Right kidney (tissue), 1 donor: Measurements from ENCODE around the gene TMCC1.
"Not testable (repeated sequence)": the region's sequence is repeated elsewhere in the genome, so short reads cannot be mapped to it uniquely, and the experiment has no call there.

Experiments
- DNase-seq: peaks from one replicate; pipeline ENCODE4 v3.0.0-alpha.2; 2016

The TMCC1 gene

DNA sequence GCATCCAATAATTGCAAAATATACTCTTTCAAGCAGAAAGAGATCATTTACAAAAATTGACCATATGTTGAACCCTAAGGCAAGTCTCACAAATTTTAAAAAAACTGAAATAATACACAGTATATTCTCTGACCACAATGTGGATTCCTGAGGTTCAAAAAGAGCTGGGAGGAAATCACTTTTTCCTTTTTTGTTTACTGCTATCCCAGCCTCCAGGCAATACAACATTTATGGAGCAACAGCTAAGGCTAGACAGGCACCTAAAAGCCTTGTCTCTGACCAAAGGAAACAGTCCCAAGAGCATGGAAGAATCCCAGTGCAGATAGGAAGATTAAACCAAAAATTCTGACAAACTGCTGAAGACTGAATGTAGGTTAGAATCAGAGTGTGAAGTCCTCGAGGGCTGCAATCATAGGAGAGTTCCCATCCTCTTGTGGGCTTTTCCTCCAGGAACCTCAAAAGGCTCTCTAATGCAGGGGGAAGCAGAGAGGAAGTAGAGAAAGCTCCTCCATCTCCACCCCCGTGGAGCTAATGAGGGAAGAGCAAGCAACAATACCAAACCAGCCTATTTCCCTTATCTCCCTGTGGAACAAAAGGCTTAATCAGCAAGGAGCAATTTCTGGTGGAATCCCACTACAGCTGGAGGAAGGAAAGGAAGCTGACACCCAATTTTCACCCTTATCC, 57.0 kb downstream of the TMCC1 start:
- no peak for DNase-seq

DNA sequence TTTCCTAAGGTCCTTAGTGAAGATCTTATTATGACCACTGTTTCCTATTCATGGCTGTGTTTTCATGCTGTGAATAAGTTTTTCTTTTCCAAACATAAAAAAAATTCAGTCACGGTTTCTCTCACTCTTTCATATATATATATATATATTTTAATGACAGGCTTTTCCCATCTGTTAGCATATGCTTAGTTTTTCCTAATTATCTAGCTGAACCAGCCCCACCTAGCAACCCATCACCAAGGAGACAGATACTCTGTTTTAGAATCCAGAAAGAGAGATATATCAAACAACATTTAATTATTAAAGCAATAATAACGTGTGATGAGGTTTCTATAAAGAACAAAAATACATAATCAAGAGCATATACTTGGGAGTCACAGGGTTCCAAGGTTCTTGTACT, 58.3 kb downstream of the TMCC1 start:
- no peak for DNase-seq

DNA sequence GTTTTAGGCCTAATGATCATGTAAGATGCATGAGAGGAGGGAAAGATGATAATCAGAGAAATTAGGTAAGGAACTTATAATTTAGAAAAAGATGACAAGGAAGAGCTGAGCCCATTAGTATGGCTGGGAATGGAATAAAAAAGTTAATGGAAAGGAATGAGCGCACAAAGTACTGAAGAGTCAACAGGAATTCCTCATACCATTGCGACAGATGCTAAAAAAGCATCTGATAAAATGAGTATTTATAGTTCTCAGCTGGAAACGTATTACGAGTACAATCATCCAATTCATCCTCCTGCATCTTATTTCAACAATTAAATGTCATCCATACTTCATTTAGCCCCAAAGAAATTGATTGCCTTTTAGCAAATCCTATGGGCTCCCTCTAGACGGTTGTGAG, 58.9 kb downstream of the TMCC1 start:
- DNase-seq = no peak

DNA sequence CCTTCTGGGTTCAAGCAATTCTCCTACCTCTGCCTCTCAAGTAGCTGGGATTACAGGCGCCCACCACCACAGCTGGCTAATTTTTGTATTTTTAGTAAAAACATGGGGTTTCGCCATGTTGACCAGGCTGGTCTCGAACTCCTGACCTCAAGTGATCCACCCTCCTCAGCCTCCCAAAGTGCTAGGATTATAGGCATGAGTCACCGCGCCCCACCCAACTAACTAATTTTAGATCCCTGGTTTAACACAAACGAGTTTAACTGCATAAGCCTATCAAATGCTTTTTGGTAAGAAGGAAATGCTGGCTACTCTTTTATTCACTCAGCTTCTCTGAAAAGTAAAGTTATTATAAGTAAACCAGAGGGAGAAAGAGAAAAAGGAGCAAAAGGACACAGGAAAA, 61.6 kb downstream of the TMCC1 start:
- DNase-seq = not testable (repeated sequence)

DNA sequence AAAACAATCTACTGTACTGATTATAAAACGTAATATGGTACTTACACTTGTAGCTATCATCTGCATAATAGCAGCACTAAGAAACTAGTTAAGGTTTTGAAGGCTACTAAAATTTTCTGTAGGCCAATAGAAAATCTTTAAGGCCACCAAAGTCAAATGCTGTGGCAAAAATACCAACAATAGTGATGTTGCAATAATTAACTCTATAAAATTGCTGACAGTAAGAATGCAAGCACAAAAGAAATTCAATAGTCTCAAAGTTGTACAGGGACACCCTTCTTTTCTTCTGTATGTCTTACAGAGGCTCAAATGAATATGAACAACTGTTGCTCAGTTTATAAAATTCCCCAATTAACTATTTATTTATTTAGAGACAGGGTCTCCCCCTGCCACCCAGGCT, 62.0 kb downstream of the TMCC1 start:
- DNase-seq = no peak

DNA sequence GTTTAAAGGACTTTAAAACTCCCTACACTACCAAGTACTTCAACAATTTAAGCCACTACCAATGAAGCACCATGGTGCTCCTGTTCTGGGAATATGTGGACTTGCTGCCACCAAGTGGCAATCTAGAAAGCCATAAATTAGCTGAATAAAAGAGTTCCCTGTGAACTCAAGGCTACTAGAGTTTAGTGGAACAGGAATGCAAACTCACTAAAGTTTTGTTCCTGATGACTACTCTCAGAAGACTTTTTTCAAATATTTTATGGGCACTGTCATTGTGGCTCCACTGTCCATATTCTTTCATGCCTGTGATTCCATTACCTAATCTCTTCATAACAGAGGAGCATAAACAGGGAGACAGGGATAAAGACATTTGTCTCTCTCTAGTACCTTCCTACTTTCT, 63.9 kb downstream of the TMCC1 start:
- DNase-seq = no peak

DNA sequence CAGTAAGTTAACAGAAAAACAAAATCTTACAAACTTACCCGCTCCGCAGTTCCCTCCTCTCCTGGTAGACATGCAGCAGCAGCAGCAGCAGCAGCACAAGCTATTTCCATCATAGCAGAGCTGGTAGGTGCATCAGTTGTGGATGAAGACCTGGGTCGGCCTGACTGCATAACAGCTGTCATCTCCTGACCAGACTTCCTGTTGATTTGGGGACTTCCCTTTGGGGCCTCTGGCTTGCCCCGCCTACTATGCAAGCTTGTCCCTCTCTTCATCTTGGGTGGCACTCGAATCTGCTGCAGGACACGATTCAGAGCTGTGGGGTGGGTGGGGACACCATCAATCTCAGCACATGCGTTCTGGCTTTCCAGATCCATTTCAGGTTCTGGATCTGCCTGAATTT, 65.7 kb downstream of the TMCC1 start:
- DNase-seq = no peak

DNA sequence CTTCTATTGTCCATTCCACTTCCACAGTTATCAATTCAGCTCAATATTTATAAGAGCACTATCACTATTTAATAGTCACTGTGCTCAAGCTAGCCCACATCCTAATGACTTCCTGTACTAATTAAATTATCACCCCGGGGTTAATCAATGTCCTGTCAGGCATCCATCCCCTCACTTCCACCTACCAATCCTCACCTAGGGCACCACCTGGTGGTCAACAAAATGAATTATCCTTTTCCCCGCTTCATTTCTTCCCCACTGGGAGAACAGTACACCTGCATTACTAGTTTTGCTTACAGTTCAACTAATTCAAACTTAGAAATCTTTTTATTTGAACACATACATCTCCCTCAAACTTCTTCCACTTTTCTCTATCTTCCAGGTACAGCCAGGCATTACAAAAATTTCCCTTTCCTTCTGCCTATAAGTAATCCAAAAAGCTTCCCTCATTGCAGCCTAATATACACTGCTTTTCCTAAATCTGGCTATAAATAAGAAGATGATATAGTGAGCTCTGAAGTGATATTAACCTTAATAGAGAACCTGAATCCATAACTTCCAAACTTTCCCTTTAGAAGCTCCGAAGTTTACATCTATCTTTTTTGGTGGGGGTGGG, 68.5 kb downstream of the TMCC1 start:
- DNase-seq = peak; percentile 35

DNA sequence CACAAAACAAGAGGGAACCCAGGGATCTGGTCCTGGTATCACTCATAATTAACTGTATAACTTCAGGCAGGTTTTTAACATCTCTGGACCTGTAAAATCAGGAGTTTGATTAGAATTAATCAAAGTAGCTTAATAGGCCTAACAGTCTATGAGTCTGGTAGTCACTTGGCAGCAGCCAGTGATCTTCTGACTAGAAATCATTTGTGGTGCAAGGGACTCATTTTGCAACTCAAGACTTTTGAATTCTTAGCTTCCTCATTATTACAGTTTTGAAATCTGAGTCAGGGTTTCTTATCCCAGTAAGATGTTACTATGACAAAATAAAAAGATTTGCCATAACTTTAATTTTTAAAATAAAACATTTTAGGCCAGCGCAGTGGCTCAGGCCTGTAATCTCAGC, 70.8 kb downstream of the TMCC1 start:
- no peak for DNase-seq

DNA sequence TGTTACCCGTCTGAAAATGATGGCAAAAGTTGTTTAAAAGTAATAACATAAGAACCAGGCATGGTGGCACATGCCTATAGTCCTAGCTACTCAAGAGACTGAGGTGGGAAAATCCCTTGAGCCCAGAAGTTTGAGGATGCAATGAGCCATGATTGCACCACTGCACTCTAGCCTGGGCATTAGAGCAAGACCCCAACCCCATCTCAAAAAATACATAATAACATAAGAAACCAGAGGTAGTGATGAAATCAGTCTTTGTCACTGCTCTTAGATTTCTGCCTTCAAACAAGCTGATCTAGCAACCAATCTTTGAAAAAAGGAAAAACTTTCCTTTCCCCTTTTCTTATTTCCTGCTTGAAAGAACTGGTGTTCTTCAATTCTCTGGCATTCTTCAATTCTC, 71.3 kb downstream of the TMCC1 start:
- no peak for DNase-seq

DNA sequence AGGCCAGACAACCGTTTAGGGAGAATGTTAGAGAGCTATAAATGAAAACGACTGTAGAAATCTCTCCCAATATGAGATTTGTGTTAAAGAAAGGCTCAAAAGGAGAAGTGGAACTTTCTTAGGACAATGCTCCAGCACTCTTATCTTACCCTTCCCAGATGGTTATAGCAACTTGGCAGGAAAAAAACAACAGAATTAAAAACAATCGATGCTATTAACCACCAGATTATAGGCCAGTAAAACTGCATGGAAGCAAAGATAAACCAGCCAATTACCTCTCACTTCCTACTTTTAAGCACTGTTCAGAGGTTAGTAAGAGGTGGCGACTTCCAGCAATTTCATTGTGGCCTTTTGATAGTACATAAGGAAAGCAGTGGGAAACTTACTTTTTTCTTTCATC, 72.9 kb downstream of the TMCC1 start:
- no peak for DNase-seq

DNA sequence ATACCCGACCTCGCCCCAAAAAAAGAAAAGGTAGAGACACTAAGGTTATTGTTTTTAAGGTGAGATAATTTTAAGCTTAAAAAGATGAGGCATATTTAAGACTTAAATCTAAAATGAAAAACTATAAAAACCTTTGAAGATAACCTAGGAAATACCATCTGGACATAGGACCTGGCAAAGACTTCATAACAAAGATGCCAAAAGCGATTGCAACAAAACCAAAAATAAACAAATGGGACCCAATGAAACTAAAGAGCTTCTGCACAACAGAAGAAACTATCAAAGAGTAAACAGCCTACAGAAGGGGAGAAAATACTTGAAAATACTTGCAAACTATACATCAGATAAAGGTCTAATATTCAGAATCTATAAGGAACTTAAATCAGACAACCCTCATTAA, 80.9 kb downstream of the TMCC1 start:
- DNase-seq = no peak

DNA sequence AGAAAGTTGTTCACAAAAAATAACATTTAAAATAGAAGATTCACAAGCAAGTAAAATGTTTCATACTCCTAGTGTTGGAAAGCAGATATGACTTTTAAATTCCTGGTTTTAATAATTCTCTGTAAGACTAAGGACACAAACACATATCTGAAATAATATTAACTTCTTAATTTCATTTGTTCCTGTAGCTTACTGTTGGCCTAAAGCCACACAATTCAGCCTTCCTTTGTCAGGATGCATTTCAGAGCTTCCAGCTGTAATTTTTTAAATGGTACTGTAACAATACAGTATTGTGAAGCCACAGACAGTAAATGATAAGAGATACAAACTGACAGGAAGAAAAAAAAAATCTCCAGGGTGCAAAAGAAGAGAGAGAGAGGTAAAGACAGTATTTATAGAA, 84.2 kb downstream of the TMCC1 start:
- DNase-seq = no peak

DNA sequence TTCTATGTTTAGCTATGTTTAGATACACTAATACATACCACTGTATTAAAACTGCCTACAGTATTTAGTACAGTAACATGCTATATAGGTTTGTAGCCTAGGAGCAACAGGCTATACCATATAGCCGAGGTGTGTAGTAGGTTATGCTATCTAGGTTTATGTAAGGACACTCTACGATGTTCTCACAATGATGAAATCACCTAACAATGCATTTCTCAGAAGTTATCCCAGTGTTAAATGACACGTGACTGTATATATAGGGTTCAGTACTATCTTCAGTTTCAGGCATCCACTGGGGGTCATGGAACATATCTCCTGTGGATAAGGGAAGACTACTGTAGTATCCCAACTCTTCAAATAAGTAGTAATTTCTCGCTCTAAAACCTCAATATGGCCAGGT, 97.4 kb downstream of the TMCC1 start:
- no peak for DNase-seq

DNA sequence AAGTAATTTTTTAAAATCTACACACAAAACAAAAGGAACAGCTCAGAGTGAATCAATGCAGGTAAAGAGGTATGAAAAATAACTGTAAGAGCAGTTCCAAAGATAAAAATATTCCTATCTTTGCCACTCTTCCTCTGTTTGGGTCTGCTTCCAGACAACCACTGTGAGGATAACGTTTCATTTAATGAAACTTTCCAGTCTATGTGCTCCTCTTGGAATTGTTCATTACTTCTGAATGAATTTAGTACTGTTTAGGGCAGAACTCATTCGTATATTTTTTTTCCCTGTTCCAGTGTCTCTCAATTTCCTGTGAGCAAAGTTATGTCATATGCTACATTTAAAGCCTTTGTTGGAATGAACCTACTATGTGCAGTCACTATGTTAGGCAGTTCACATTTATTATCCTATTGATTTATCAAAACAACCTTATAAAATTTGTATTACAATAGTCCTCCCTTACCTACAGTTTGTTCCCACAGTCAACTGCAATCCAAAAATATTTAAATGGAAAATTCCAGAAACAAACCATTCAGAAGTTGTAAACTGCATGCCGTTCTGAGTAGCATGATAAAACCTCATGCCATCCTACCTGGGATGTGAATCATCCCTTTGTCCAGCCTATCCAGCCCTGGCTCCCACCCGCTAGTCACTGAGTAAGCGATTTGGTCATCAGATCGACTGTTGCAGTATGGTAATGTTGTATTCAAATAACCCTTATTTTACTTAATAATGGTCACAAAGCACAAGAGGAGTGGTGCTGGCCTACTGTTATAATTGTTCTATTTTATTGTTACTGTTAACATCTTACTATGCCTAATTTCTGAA, 98.1 kb downstream of the TMCC1 start:
- no peak for DNase-seq

DNA sequence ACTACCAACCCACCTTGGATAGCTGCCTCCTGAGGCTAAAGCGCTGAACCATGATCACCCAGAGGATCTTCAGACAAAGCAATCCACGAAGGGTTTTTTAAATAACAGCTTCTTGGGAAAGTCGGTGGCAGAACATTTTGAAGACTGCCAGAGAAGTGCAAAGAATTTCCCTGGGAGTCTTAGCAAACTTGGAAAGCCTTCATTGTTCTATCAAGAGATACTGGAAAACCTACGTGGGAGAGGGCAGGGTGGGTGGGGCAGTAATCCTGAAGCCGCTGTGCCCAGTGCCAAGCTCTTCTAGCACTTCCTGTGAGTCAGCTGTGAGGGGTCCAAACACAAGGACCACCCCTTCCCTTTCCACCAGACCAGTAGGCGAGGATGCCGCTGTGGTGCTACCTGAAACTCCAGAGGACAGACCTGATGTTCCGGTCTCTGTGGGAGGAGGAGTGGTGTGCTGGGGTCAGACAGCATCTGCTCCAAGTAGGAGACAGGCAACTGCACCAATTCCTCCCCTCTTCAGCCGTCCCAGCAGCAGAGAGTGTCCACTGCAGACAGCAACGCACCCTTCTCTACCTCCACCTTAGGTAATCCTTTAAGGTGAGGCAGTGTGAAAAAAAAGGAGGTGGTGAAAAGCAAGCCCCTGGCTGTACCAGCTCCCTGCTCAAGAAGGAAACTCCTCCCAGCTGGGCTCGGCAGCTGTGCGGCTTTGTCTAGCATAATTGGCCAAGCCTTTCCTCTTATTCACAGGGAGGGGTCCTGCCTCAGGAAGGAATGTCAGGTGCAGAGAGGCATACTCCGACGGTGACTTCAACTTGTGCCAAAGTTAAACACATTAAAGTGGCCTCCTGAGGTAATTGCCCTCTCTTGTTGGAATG, 99.0 kb downstream of the TMCC1 start:
- peak; percentile 49 for DNase-seq

DNA sequence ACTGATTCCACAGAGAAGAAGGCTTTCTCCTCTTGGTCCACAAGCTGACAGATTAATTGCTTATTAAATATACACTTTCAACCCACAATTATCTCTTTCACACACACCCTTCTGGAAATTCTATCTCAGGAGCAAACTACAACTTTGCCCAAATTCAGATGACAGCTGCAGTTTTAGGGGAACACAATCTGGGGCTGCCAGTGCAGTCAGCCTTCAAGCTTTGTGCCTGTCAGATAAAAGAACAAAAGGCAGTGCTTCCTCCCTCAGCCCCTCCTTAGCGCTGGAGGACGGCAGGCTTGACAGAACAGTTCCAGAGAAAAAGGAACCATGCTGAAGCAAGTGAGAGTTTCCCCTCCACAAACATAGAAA, 99.6 kb downstream of the TMCC1 start:
- no peak for DNase-seq

DNA sequence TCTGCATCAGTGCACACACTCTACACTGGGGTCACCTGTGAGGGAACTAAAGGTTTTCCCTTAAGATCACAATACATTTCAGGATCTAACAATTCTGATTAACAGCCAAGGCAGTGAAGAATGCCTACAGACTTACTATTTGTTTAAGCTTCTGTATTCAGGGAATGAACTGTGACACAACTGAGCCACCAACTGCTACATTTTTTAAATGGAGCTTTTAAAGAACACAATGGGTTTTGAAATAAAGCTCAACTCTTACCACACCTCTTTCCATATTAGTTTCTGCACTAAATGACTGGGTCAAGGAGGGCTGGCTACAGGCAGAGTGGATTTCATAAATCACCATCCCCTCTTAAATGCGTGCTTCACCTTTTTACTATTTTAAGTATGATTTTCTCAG, 100.2 kb downstream of the TMCC1 start:
- DNase-seq = peak; percentile 12

DNA sequence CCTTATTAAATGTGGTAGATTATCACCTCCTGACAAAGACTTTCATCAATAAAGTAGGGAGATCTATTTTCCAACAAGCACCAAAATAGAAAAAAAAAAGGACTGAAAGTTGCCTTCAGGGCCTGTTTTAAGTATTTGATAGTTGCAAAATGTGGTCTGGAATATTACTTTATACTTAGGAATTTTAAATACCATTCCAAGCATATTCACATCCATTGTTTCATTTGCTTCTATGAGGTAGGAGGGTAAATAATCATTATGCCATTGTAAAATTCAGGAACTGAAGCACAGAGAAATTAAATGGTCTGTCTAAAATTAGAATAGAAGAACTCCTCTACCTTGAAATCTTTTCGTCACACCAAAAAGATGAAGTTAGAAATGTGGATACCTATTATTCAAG, 110.0 kb downstream of the TMCC1 start:
- no peak for DNase-seq

DNA sequence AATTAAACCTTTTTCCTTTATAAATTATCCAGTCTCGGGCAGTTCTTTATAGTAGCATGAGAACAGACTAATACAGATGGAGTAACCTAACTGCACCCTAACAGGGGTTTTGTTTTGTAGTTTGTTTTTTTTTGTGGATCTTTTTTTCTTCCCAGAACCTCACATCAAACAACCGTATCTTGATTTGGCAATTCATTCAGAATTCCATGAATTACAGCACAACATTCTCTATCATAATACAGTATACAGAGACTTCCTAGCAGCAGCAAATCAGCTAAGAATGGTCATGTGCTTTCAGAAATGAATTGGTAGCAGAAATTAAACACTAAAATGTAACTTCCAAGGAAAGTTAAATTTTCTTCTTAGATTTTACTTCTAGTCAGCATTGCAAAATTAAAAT, 114.6 kb downstream of the TMCC1 start:
- no peak for DNase-seq

DNA sequence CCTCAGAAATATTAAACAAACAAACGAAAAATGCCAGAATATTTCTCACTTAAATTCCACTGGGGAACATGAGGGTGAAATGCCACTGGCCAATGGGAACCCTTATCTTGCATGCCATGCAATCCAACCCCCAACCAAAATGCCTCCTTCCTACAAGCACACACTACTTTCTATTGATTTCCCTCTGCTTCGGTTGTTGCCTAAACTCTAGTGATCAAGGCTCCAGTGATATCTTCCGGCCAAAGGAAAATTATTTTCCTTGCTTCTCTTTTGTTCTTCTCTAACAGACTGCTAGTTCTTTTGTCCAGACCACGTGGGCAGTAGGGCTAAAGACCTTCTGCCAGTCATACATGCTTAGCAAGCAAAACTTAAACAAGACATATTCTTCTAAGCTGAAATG, 115.7 kb downstream of the TMCC1 start:
- DNase-seq = no peak

DNA sequence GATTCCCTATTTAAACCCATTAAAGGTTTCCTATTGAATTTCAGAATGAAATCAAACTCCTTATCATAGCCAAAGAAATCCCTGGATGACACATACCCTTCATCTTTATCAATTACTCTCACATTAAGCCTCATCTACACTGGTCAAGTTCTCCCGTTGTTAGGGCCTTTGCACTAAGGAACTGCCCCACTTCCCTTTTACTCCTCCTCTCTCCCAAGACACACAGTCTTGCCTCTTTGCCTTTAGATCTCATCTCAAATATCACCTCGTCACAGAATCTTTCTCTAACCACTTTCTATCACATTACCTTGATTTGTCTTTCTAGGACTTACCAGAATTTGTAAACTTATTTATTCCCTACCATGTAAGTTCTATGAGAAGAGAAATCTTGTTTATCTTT, 117.6 kb downstream of the TMCC1 start:
- no peak for DNase-seq
